Stimulated activated effector memory CD8-positive, alpha-beta T cell treated with anti-CD3 and anti-CD28 coated beads, Interleukin-12 subunit alpha, Interleukin-12 subunit beta, amount 100 ng/mL, for 72 hours (primary cell): ENCODE data around the gene PCDHGA7.
"Not testable (repeated sequence)": the region's sequence is repeated elsewhere in the genome, so short reads cannot be mapped to it uniquely, and the experiment has no call there.

Experiments
- ATAC-seq: fragments of 150-1000 bp; cut with Tn5 transposase; 2 replicates; pipeline ENCODE4 v1.10.0; 2021
- DNase-seq, 2 donors: peaks; one replicate each; pipeline ENCODE4 v3.0.0; 2021 to 2022; ENCODE audit warnings: low spot score in 2 of 2
- H3K27ac Mint-ChIP-seq: one replicate; pipeline ENCODE4 v1.8.0; 2022; ENCODE audit warnings: mild to moderate bottlenecking, mixed read lengths
- H3K36me3 Mint-ChIP-seq: one replicate; pipeline ENCODE4 v1.8.0; 2022; ENCODE audit warnings: mild to moderate bottlenecking, mixed read lengths
- H3K4me1 Mint-ChIP-seq: one replicate; pipeline ENCODE4 v1.8.0; 2022; ENCODE audit warnings: mixed read lengths
- H3K4me3 Mint-ChIP-seq: one replicate; pipeline ENCODE4 v1.8.0; 2022; ENCODE audit warnings: mild to moderate bottlenecking, mixed read lengths
- H3K9me3 Mint-ChIP-seq: one replicate; pipeline ENCODE4 v1.8.0; 2022; ENCODE audit warnings: mixed read lengths

Gene PCDHGA7

DNA sequence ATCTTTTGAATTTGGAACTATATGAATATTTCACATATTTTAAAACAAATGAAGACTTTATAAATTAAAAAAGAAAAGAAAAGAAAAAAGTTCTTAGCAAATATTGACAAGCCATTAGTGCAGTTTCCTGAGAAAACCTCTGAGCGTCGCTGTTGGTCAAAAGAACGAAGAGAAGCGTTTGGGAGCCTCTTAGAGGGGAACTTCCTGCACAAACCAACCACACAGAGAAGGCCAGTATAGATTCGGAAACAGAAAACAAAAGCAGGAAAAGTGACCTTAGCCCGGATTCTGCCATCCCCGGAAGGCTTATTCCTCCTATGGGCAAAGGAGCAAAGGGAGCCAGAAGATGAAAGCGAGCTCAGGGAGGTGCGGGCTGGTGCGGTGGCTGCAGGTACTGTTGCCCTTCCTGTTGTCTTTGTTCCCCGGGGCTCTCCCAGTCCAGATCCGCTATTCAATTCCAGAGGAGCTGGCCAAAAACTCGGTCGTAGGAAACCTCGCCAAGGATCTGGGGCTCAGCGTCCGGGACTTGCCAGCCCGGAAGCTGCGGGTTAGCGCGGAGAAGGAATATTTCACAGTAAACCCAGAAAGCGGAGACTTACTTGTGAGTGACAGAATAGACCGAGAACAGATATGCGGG lies 22.6 kb upstream of the PCDHGA7 start, which contains the start of gene PCDHGB2:
Gene PCDHGB2, plus strand, starts transcription at position 205 of the 637 bp plus-strand sequence. Its CDS starts 142 bp downstream, at position 347.
- H3K4me3 Mint-ChIP-seq, result peak within 1 kb of the TSS; percentile 74
- H3K9me3 Mint-ChIP-seq, result peaks cover 10% of the 10 kb centered on the region
- H3K27ac Mint-ChIP-seq, result peak within 1 kb of the TSS; percentile 63
- no peak for DNase-seq
- ATAC-seq, result peak; percentile 28
- no peaks in the 10 kb centered on the region for H3K36me3 Mint-ChIP-seq
- H3K4me1 Mint-ChIP-seq, result peaks cover 6% of the 10 kb centered on the region

DNA sequence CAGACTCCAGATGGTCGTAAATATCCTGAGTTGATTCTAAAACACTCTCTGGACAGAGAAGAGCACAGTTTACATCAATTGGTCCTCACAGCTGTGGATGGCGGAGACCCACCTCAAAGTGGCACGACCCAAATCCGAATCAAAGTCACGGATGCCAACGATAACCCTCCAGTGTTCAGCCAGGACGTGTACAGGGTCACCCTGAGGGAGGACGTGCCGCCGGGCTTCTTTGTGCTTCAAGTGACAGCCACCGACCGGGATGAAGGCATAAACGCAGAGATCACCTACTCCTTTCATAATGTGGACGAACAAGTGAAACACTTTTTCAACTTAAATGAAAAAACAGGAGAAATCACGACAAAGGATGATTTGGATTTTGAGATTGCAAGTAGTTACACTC lies 21.9 kb upstream of the PCDHGA7 start:
- no peak overlapping the region for H3K4me3 Mint-ChIP-seq
- ATAC-seq (no peak), DNase-seq (no peak)
- no peak overlapping the region for H3K27ac Mint-ChIP-seq
- H3K9me3 Mint-ChIP-seq, result peaks cover 16% of the 10 kb centered on the region
- no peaks in the 10 kb centered on the region for H3K36me3 Mint-ChIP-seq
- peaks cover 6% of the 10 kb centered on the region for H3K4me1 Mint-ChIP-seq

GRCh38 chr5:141362719-141363118 lies 19.8 kb upstream of the PCDHGA7 start:
- DNase-seq (no peak), ATAC-seq (no peak)
- no peak overlapping the region for H3K27ac Mint-ChIP-seq
- H3K4me1 Mint-ChIP-seq, result peaks cover 6% of the 10 kb centered on the region
- H3K9me3 Mint-ChIP-seq, result peaks cover 17% of the 10 kb centered on the region
- H3K36me3 Mint-ChIP-seq, result no peaks in the 10 kb centered on the region
- H3K4me3 Mint-ChIP-seq, result no peak overlapping the region

GRCh38 chr5:141363952-141364660 lies 18.4 kb upstream of the PCDHGA7 start, which contains the start of gene PCDHGA5:
Gene PCDHGA5, plus strand, starts transcription at chr5:141364162. Its CDS starts 169 bp downstream, at chr5:141364331.
- Mint-ChIP-seq H3K27ac (no peak within 1 kb of the TSS), H3K4me3 (no peak within 1 kb of the TSS), H3K36me3 (no peaks in the 10 kb centered on the region), H3K9me3 (peaks cover 17% of the 10 kb centered on the region), H3K4me1 (peaks cover 6% of the 10 kb centered on the region)
- DNase-seq (no peak), ATAC-seq (no peak)

GRCh38 chr5:141366016-141366896 lies 16.3 kb upstream of the PCDHGA7 start:
- Mint-ChIP-seq H3K27ac (no peak overlapping the region), H3K4me3 (no peak overlapping the region), H3K4me1 (peaks cover 6% of the 10 kb centered on the region), H3K9me3 (peaks cover 17% of the 10 kb centered on the region), H3K36me3 (no peaks in the 10 kb centered on the region)
- DNase-seq (no peak), ATAC-seq (no peak)

- Mint-ChIP-seq H3K27ac (no peak within 1 kb of the TSS), H3K4me1 (peaks cover 6% of the 10 kb centered on the region), H3K4me3 (peak within 1 kb of the TSS; percentile 77), H3K9me3 (peaks cover 17% of the 10 kb centered on the region), H3K36me3 (no peaks in the 10 kb centered on the region)
- peak; percentile 68 for ATAC-seq
- no peak for DNase-seq
Observed at GRCh38 chr5:141369994-141370848, 12.3 kb upstream of the PCDHGA7 start, which contains the start of gene PCDHGB3. Gene PCDHGB3, plus strand, starts transcription at chr5:141370242. Its CDS starts 153 bp downstream, at chr5:141370395.

- H3K9me3 Mint-ChIP-seq, result peaks cover 11% of the 10 kb centered on the region
Observed at GRCh38 chr5:141371572-141372475, 10.7 kb upstream of the PCDHGA7 start.

GRCh38 chr5:141373673-141374317 lies 8.7 kb upstream of the PCDHGA7 start, which contains the start of gene PCDHGA6:
Gene PCDHGA6, plus strand, starts transcription at chr5:141373891. Its CDS starts 193 bp downstream, at chr5:141374084.
- peaks cover 11% of the 10 kb centered on the region for H3K9me3 Mint-ChIP-seq
- DNase-seq, result no peak
- H3K4me3 Mint-ChIP-seq, result peak within 1 kb of the TSS; percentile 20
- no peak for ATAC-seq
- no peak within 1 kb of the TSS for H3K27ac Mint-ChIP-seq
- no peaks in the 10 kb centered on the region for H3K36me3 Mint-ChIP-seq
- H3K4me1 Mint-ChIP-seq, result peaks cover 6% of the 10 kb centered on the region

More at GRCh38 chr5:141371572-141372475, 10.7 kb upstream of the PCDHGA7 start:
- ATAC-seq (no peak), DNase-seq (no peak)
- Mint-ChIP-seq H3K36me3 (no peaks in the 10 kb centered on the region), H3K27ac (no peak overlapping the region), H3K4me1 (peaks cover 6% of the 10 kb centered on the region), H3K4me3 (no peak overlapping the region)

GRCh38 chr5:141374627-141375026 lies 7.9 kb upstream of the PCDHGA7 start:
- H3K4me3 Mint-ChIP-seq, result no peak overlapping the region
- H3K36me3 Mint-ChIP-seq, result no peaks in the 10 kb centered on the region
- H3K4me1 Mint-ChIP-seq, result peaks cover 6% of the 10 kb centered on the region
- no peak for DNase-seq
- peaks cover 9% of the 10 kb centered on the region for H3K9me3 Mint-ChIP-seq
- ATAC-seq, result no peak
- H3K27ac Mint-ChIP-seq, result no peak overlapping the region

DNA sequence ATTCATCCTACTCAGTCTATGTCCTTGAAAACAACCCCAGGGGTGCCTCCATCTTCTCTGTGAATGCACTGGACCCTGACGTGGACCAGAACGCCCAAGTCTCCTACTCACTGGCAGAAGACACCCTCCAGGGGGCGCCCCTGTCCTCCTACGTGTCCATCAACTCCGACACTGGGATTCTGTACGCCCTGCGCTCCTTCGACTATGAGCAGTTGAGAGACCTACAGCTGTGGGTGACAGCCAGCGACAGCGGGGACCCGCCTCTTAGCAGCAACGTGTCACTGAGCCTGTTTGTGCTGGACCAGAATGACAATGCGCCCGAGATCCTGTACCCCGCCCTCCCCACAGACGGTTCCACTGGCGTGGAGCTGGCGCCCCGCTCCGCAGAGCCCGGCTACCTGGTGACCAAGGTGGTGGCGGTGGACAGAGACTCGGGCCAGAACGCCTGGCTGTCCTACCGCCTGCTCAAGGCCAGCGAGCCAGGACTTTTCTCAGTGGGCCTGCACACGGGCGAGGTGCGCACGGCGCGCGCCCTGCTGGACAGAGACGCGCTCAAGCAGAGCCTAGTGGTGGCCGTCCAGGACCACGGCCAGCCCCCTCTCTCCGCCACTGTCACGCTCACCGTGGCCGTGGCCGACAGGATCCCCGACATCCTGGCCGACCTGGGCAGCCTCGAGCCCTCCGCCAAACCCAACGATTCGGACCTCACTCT lies 6.9 kb upstream of the PCDHGA7 start:
- H3K4me3 Mint-ChIP-seq, H3K36me3 Mint-ChIP-seq, H3K9me3 Mint-ChIP-seq, H3K4me1 Mint-ChIP-seq, H3K27ac Mint-ChIP-seq, DNase-seq, ATAC-seq: not testable (repeated sequence)

DNA sequence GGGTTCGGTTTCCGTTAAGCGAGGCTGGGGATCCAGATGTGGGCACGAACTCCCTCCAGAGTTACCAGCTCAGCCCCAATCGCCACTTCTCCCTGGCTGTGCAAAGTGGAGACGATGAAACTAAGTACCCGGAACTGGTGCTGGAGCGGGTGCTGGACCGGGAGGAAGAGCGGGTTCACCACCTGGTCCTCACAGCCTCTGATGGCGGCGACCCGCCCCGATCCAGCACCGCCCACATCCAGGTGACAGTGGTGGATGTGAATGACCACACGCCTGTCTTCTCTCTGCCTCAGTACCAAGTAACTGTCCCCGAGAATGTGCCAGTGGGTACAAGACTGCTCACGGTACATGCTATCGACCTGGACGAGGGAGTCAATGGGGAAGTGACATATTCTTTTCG lies 803 bp downstream of the PCDHGA7 start:
- ATAC-seq, result no peak
- Mint-ChIP-seq H3K4me3 (no peak overlapping the region), H3K27ac (no peak overlapping the region), H3K36me3 (peaks cover 6% of the 10 kb centered on the region), H3K9me3 (peaks cover 3% of the 10 kb centered on the region), H3K4me1 (no peaks in the 10 kb centered on the region)
- DNase-seq, result no peak

- DNase-seq, result no peak
- Mint-ChIP-seq H3K9me3 (peaks cover 8% of the 10 kb centered on the region), H3K4me1 (no peaks in the 10 kb centered on the region), H3K4me3 (no peak overlapping the region), H3K36me3 (peaks cover 6% of the 10 kb centered on the region), H3K27ac (no peak overlapping the region)
- no peak for ATAC-seq
Observed at GRCh38 chr5:141384471-141385267, 2.1 kb downstream of the PCDHGA7 start.
